ENCODE measurements around the gene GZMM.

DNA sequence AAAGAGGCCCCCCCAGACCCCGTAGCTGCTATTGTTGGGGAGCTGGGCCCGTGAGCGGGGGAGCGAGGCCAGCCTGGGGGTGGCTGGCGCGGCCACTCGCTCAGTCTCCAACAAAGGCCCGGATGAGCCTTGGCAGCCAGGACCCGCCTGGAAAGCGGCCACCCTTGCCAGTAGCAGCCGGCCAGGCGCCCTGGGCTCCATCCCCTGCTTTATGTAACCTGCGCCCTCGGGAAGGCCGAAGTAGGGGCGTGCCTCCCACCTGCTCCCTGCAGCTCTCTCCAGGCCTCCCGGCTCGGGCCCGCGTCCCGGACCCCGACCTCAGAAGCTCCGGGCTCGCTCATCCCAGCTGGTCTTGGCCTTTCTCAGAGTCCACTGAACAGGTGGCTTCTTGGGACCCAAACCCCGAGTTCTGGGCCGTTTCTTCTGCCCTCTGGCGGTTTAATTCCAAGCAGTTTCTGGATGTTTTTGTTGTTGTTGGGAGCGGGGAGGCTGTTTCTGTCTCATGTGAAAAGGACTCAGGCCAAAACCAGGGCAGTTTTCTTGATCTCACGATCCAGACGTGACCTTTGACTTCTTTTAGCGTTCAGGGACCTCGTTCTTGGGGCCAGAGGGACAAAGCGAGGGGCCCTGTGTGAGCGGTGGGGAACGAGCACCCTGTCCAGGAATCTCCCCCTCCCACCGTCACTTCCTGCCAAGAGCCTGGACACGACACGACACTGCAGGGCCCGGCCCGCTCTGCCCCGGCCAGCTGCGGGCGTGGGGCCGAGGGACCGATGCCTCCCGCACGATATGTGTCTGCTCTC, 11.1 kb upstream of the GZMM start:
- TF ChIP-seq GATA2 (IDR thresholded peaks at IDR 0.05; ENCODE audit: low read depth, low read length) (no peak), GATA3 (IDR thresholded peaks at IDR 0.05; ENCODE audit: low read depth, low read length) (no peak)
